CD4-positive, alpha-beta T cell (primary cell): Measurements from ENCODE around the gene STX16. TPM values are rescaled to one million over a fixed set of nuclear protein-coding genes. Genes with fewer than 3 reads are reported as not detected.

Source experiments
- ATAC-seq: fragments of 200-7000 bp; cut with Tn5 transposase; one replicate; pipeline ENCODE4 v1.10.0; 2022; ENCODE audit warnings: mild to moderate bottlenecking; ENCODE audit not compliant: poor library complexity
- CTCF ChIA-PET: fragments of 350-600 bp; sonication (Branson Sonifier 250); formaldehyde crosslinking; loops from one replicate; lab custom pipeline; 2021; ENCODE audit warnings: antibody characterized with exemption, inconsistent platforms; lab: Charles Lee
- POLR2A ChIA-PET: fragments of 350-600 bp; sonication (Branson Sonifier 250); formaldehyde crosslinking; loops from one replicate; lab custom pipeline; 2021; ENCODE audit warnings: antibody characterized with exemption, inconsistent platforms; lab: Charles Lee
- DNase-seq, 14 experiments: peaks; one replicate each; pipeline ENCODE4 v3.0.0-alpha.2; 2013 to 2020; ENCODE audit warnings: mixed read lengths in 2 of 14
- H3K27ac ChIP-seq, 2 donors: one replicate each; pipeline versions ENCODE4 v1.5.1 to v1.7.0; 2013; ENCODE audit warnings: low read length in 2 of 2, low read depth in 1 of 2, mild to moderate bottlenecking in 1 of 2
- H3K27me3 ChIP-seq, 2 experiments: 1 replicate in 1 of 2; 2 replicates in 1 of 2; pipeline versions ENCODE4 v1.6.1 to v1.7.0; 2013; ENCODE audit warnings: low read length in 2 of 2, control low read depth in 1 of 2, mild to moderate bottlenecking in 1 of 2, moderate library complexity in 1 of 2; ENCODE audit not compliant: insufficient read depth in 2 of 2, control insufficient read depth in 1 of 2
- H3K36me3 ChIP-seq: one replicate; pipeline ENCODE4 v1.6.1; 2013; ENCODE audit warnings: low read length, control low read depth; ENCODE audit not compliant: insufficient read depth
- H3K4me1 ChIP-seq: one replicate; pipeline ENCODE4 v1.6.1; 2013; ENCODE audit warnings: low read length, control low read depth; ENCODE audit not compliant: insufficient read depth
- H3K4me3 ChIP-seq: one replicate; pipeline ENCODE4 v1.5.1; 2013; ENCODE audit warnings: mild to moderate bottlenecking, low read length, moderate library complexity
- H3K9me3 ChIP-seq, 2 experiments: 1 replicate in 1 of 2; 2 replicates in 1 of 2; pipeline versions ENCODE4 v1.6.1 to v1.7.0; 2013; ENCODE audit warnings: low read length in 2 of 2, mild to moderate bottlenecking in 2 of 2, control low read depth in 1 of 2, moderate library complexity in 1 of 2; ENCODE audit not compliant: control insufficient read depth in 1 of 2, insufficient read depth in 1 of 2
- H3K27ac Mint-ChIP-seq: one replicate; pipeline ENCODE4 v1.8.0; 2020; ENCODE audit warnings: mixed read lengths
- H3K27me3 Mint-ChIP-seq: one replicate; pipeline ENCODE4 v1.8.0; 2021; ENCODE audit warnings: mixed read lengths
- H3K36me3 Mint-ChIP-seq: one replicate; pipeline ENCODE4 v1.8.0; 2021; ENCODE audit warnings: low read depth, mixed read lengths
- H3K4me1 Mint-ChIP-seq: one replicate; pipeline ENCODE4 v1.8.0; 2021; ENCODE audit warnings: low read depth, mixed read lengths
- H3K4me3 Mint-ChIP-seq: one replicate; pipeline ENCODE4 v1.8.0; 2020; ENCODE audit warnings: mild to moderate bottlenecking, mixed read lengths
- H3K9me3 Mint-ChIP-seq: one replicate; pipeline ENCODE4 v1.8.0; 2020; ENCODE audit warnings: mixed read lengths
- CTCF ChIP-seq: fragments of 200-600 bp; IDR thresholded peaks from one replicate; pipeline ENCODE4 v1.8.0; 2022; ENCODE audit warnings: antibody characterized with exemption, mild to moderate bottlenecking
- intact Hi-C, 2 experiments: fragments of 100-400 bp; cut with DNase I in 1 of 2; cut with micrococcal nuclease in 1 of 2; formaldehyde crosslinking; loops; one replicate each; pipeline versions ENCODE4 v1.15.1 to v1.9.0; 2023 to 2025; cut with DNase I, micrococcal nuclease
- total RNA-seq, 174 experiments: library from RNA in 2 of 174; stranded (reverse) in 2 of 174; gene quantifications; one replicate each; pipeline ENCODE4 v1.2.3 and lab custom pipeline; 2021 to 2026

STX16 gene
- total RNA-seq, 2 experiments from 2014 or later = 179 to 181 TPM

- ChIA-PET POLR2A (no interaction called here), CTCF (no interaction called here)
- no peak overlapping the region for H3K4me3 ChIP-seq
- TF ChIP-seq CTCF = no peak
- H3K9me3 ChIP-seq = no peaks in the 10 kb centered on the region
- no peak overlapping the region for H3K27ac ChIP-seq
- H3K36me3 Mint-ChIP-seq = peaks cover 9% of the 10 kb centered on the region
- no peaks in the 10 kb centered on the region for H3K4me1 ChIP-seq
- DNase-seq (no peak), ATAC-seq (no peak)
- no peak overlapping the region for H3K27ac Mint-ChIP-seq
- H3K4me3 Mint-ChIP-seq = no peak overlapping the region
- H3K27me3 ChIP-seq = no peaks in the 10 kb centered on the region
- H3K9me3 Mint-ChIP-seq = no peaks in the 10 kb centered on the region
- intact Hi-C loops = no loop called here
- H3K27me3 Mint-ChIP-seq = no peaks in the 10 kb centered on the region
- no peaks in the 10 kb centered on the region for H3K4me1 Mint-ChIP-seq
- H3K36me3 ChIP-seq = peaks cover 9% of the 10 kb centered on the region
These were observed 58.6 kb downstream of the STX16 start for GRCh38 chr20:58709703-58710039.

- intact Hi-C loops = no loop called here
- Histone ChIP-seq H3K4me3 (no peak overlapping the region), H3K27me3 (no peaks in the 10 kb centered on the region), H3K9me3 (no peaks in the 10 kb centered on the region), H3K27ac (no peak overlapping the region), H3K4me1 (no peaks in the 10 kb centered on the region), H3K36me3 (peaks cover 6% of the 10 kb centered on the region)
- ATAC-seq (no peak), DNase-seq (no peak)
- ChIA-PET POLR2A (interaction anchor here (1.3 kb wide), 1 partner anchor 59 kb away, joined by 3 read pairs; the partner anchor contains the start of gene STX16), CTCF (no interaction called here)
- TF ChIP-seq CTCF = no peak
- no peak overlapping the region for H3K27ac Mint-ChIP-seq
- H3K9me3 Mint-ChIP-seq = no peaks in the 10 kb centered on the region
- H3K4me1 Mint-ChIP-seq = no peaks in the 10 kb centered on the region
- H3K27me3 Mint-ChIP-seq = no peaks in the 10 kb centered on the region
- no peak overlapping the region for H3K4me3 Mint-ChIP-seq
- H3K36me3 Mint-ChIP-seq = no peaks in the 10 kb centered on the region
These were observed 59.6 kb downstream of the STX16 start for GRCh38 chr20:58710481-58711265.

GRCh38 chr20:58711266-58712051 is 60.4 kb downstream of the STX16 start:
- no peaks in the 10 kb centered on the region for H3K36me3 Mint-ChIP-seq
- TF ChIP-seq CTCF = no peak
- Histone ChIP-seq H3K4me3 (no peak overlapping the region), H3K4me1 (no peaks in the 10 kb centered on the region), H3K36me3 (peaks cover 6% of the 10 kb centered on the region), H3K27ac (no peak overlapping the region), H3K9me3 (no peaks in the 10 kb centered on the region), H3K27me3 (no peaks in the 10 kb centered on the region)
- DNase-seq = no peak
- no peaks in the 10 kb centered on the region for H3K9me3 Mint-ChIP-seq
- CTCF ChIA-PET = no interaction called here
- no peaks in the 10 kb centered on the region for H3K4me1 Mint-ChIP-seq
- POLR2A ChIA-PET = interaction anchor here (1.3 kb wide), 1 partner anchor 60 kb away, joined by 3 read pairs; the partner anchor contains the start of gene STX16
- no peak for ATAC-seq
- intact Hi-C loops = no loop called here
- no peak overlapping the region for H3K27ac Mint-ChIP-seq
- no peak overlapping the region for H3K4me3 Mint-ChIP-seq
- no peaks in the 10 kb centered on the region for H3K27me3 Mint-ChIP-seq
